Measurements from ENCODE around the gene SYNJ2BP.

SYNJ2BP gene

DNA sequence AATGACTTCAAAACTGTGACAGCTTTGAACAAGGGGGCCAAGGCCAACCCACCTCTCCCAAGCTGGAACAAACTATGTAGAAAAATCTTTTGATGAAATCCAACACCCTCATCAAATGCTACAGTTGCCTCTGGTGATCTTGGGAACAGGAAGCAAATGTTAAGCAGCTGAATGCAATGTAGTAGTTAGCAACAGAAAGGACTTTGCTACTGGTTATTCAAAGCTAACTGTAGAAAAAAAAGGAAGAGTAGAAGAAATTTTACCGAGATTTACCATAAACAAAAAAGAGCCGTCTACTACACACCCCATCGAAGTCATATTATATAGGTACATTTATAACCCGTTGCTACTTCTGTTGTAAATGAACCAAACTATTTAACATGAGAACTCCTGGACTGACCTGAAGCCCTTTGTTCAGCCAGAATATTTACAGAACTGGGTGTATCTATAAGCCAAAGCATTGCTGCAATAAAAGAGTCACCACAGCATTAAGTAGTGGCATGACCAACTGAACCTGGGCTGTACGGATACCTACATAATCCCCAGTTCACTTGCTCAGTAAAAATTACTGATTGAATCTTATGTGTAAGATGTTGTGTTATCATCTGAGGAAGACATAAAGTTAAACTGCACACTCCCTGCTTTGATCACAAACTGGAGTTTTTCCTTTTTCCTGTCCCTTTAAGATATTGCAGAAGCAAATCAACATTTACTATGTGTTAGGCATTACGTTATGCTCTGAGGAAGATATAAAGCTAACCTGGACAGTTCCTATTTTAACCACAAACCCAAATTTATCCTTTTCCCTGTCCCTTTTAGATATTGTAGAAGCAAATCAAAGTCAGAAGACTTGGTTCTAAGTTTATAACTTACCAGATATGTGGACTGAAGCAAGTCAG lies 25.1 kb downstream of the SYNJ2BP start:
- no peak for DNase-seq (ENCODE audit: low read depth)

DNA sequence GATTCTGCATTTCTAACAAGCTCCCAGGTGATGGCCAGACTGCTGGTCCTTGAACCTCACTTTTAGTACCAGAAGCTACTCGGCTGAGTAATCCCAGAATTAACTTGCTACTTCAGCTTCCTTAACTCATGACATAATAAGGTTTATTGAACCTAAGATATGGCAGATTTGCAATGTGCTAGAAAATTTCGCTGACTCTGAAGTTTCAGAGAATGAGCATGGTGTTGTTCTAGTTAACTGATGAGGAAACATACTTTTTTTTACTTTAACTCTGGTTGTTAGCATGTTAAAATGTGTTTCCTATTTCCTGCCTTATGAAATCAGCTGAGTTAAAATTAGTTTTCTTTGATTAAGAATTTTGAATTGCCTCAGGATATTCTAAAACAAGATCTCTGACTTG lies 34.4 kb downstream of the SYNJ2BP start:
- DNase-seq (ENCODE audit: low read depth): no peak

DNA sequence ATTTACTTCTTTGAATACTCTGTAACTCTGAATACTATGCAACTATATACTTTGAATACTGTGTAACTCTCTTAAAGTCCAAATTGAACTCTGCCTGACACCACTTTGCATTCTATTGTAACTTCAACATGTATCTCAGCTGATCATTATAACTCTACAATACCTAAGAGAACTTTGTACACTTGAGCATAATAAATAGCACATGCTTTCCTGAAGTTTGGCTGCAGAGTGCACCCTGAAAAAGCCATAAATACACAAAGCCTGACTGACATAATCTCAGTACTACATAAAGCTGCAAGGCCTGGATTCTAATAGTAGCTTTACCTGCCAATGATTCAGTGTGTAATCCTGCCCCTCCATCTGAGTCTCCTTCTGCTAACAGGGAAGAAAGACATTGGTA lies 36.1 kb downstream of the SYNJ2BP start:
- DNase-seq (ENCODE audit: low read depth): no peak

DNA sequence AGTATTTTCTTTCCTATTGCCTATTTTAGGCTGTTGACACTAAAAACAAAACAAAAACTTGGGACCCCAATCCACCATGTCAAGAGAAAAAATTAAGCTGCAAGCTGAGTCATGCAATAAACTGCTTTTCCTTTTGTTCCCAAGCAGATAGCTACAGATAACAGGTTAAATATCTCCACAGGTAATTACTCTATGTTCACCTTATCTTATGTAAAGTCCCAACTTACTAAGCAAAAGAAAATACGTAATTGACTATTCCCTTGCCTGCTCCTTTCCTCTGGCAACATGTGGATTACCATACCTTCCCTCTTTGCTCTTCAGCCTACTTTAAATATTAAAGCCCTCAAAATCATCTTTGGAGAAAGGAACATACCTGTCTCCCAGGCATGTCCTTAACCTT lies 38.2 kb downstream of the SYNJ2BP start:
- no peak for DNase-seq (ENCODE audit: low read depth)
